Activated naive CD8-positive, alpha-beta T cell (primary cell): ENCODE measurements around the gene CCT5.
"Not testable (repeated sequence)": the region's sequence is repeated elsewhere in the genome, so short reads cannot be mapped to it uniquely, and the experiment has no call there.

Source experiments
- H3K27ac Mint-ChIP-seq: one replicate; pipeline ENCODE4 v1.8.0; 2021; ENCODE audit warnings: mixed read lengths
- H3K27me3 Mint-ChIP-seq: one replicate; pipeline ENCODE4 v1.8.0; 2021; ENCODE audit warnings: mixed read lengths
- H3K36me3 Mint-ChIP-seq: one replicate; pipeline ENCODE4 v1.8.0; 2021; ENCODE audit warnings: mixed read lengths
- H3K4me1 Mint-ChIP-seq: one replicate; pipeline ENCODE4 v1.8.0; 2021; ENCODE audit warnings: low read depth, mixed read lengths
- H3K4me3 Mint-ChIP-seq: one replicate; pipeline ENCODE4 v1.8.0; 2021; ENCODE audit warnings: mild to moderate bottlenecking, mixed read lengths
- H3K9me3 Mint-ChIP-seq: one replicate; pipeline ENCODE4 v1.8.0; 2021; ENCODE audit warnings: low read depth, mixed read lengths

CCT5 gene

DNA sequence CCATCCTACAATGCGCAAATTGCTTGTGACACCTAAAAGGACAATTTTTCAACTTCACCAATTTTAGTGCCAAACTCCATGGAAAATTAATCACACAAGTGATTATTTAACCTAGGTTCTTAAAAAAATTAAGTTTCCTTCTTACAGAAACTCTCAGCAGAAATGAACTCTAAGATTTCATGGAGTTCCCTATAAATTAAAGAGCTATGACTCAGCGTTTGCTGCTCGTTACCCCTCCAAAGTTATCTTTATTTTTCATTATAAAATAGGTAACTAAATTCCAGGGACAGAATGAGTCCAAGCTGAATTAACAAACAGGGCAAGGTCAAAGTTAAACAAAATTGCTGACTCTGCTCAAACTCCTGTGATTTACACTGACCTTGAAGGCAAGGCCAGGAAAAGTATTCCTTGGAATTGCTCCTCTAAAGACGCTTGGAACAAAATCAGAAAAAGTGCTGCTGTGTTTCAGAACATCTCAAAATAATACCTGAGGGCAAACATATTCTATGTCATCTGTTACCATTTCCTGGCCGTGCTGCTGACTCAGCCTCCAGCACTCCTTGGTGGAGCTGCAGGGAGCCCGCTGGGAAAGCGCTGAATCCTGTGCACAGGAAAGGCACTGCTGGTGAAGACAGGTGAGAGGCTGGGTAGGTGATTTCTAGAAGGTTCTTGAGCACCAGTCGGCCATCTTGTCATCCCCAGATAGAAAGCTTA, 60.1 kb downstream of the CCT5 start:
- peaks cover 5% of the 10 kb centered on the region for H3K4me1 Mint-ChIP-seq
- H3K9me3 Mint-ChIP-seq = no peaks in the 10 kb centered on the region
- no peak overlapping the region for H3K4me3 Mint-ChIP-seq
- peaks cover 2% of the 10 kb centered on the region for H3K36me3 Mint-ChIP-seq
- H3K27ac Mint-ChIP-seq = no peak overlapping the region
- peaks cover 10% of the 10 kb centered on the region for H3K27me3 Mint-ChIP-seq

DNA sequence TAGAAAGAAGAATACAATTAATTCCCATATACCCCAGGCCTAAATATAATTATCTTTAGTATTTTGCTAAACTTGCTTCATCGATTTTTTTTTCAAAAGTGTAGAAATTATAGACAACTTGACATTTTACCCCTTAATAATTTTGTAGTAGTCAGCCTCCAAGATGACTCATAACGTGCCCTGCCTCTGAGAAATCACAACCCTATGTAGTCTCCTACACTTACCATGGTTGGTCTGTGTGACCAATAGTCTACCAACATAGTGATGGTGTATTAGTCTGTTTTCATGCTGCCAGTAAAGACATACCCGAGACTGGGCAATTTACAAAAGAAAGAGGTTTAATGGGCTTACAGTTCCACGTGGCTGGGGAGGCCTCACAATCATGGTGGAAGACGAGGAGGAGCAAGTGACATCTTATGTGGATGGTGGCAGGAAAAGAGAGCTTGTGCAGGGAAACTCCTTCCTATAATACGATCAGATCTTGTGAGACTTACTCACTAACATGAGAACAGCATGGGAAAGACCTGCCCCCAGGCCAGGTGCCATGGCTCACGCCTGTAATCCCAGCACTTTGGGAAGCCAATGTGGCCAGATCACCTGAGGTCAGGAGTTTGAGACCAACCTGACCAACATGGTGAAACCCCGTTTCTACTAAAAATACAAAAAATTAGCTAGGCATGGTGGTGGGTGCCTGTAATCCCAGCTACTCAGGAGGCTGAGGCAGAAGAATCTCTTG, 60.9 kb downstream of the CCT5 start:
- H3K27ac Mint-ChIP-seq, H3K36me3 Mint-ChIP-seq, H3K4me3 Mint-ChIP-seq: not testable (repeated sequence)

DNA sequence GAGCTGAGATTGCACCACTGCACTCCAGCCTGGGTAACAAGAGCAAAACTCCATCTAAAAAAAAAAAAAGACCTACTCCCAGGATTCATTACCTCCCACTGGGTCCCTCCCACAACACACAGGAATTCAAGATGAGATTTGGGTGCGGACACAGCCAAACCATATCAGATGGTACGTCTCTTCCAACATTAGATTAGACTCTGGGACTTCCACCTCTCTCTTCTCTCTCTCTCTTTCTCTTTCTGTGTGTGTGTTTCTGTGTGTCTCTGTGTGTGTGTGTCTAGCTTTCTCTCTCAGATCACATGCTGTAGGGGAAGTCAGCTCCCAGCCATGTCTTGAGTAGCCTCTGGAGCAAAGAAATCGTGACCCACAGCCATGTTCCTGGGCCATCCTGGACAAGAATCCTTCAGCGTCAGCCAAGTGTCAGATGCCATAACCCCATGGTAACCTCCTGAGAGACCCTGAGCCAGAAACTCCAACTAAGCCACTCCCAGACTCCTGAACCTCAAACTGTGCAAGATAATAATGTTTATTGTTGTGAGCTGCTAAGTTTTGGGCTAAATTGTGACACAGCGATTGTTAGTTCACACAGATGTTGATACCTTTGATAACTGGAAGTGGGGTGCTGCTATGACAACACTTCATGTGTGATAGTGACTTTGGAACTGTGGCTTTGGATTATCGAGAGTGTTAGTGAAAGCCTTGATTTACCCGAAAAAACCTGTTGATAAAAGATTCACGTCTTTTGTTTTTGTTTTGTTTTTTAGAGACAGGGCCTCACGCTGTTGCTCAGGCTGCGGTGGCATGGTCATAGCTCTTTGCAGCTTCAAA, 61.7 kb downstream of the CCT5 start:
- Mint-ChIP-seq H3K4me1 (peaks cover 5% of the 10 kb centered on the region), H3K36me3 (peaks cover 2% of the 10 kb centered on the region), H3K9me3 (no peaks in the 10 kb centered on the region), H3K27ac (no peak overlapping the region), H3K27me3 (peaks cover 10% of the 10 kb centered on the region), H3K4me3 (no peak overlapping the region)

More for the DNA sequence above, 60.9 kb downstream of the CCT5 start:
- H3K4me1 Mint-ChIP-seq, H3K27me3 Mint-ChIP-seq, H3K9me3 Mint-ChIP-seq: not testable (repeated sequence)

DNA sequence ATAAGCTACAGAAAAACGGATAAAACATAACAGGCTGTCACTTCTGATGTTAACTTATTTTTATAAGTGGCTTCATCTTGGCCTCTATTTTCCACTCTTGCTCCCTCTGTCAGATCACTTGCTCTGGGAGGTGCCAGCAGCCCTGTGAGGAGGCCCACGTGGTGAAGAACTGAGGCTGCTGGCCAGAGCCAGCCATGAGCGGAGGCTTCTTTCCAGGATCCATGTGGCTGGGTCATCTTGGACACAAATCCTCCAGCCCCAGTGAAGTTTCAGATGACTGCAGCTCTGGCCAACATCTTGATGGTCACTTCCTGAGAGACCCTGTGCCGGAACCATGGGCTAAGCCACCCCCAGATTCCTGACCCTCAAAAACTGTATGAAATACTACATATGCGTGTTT, 65.1 kb downstream of the CCT5 start:
- no peak overlapping the region for H3K4me3 Mint-ChIP-seq
- peaks cover 5% of the 10 kb centered on the region for H3K27me3 Mint-ChIP-seq
- no peaks in the 10 kb centered on the region for H3K9me3 Mint-ChIP-seq
- H3K27ac Mint-ChIP-seq = no peak overlapping the region
- H3K4me1 Mint-ChIP-seq = no peaks in the 10 kb centered on the region
- H3K36me3 Mint-ChIP-seq = peaks cover 2% of the 10 kb centered on the region
